C4-2B (cell line): ENCODE data around the gene CCDC78.

Experiments used
- H3K27ac ChIP-seq: fragments of 450-650 bp; 2 replicates; pipeline ENCODE4 v1.5.1; 2017
- ZFX ChIP-seq: fragments of 450-650 bp; IDR thresholded peaks from 2 replicates; pipeline ENCODE4 v1.6.1; 2017
- TF ChIP-seq, protein P1 (sequence below): fragments of 450-650 bp; conservative IDR thresholded peaks from 2 replicates; pipeline ENCODE4 v1.5.1; 2017; ENCODE audit warnings: mild to moderate bottlenecking

CCDC78 gene

DNA sequence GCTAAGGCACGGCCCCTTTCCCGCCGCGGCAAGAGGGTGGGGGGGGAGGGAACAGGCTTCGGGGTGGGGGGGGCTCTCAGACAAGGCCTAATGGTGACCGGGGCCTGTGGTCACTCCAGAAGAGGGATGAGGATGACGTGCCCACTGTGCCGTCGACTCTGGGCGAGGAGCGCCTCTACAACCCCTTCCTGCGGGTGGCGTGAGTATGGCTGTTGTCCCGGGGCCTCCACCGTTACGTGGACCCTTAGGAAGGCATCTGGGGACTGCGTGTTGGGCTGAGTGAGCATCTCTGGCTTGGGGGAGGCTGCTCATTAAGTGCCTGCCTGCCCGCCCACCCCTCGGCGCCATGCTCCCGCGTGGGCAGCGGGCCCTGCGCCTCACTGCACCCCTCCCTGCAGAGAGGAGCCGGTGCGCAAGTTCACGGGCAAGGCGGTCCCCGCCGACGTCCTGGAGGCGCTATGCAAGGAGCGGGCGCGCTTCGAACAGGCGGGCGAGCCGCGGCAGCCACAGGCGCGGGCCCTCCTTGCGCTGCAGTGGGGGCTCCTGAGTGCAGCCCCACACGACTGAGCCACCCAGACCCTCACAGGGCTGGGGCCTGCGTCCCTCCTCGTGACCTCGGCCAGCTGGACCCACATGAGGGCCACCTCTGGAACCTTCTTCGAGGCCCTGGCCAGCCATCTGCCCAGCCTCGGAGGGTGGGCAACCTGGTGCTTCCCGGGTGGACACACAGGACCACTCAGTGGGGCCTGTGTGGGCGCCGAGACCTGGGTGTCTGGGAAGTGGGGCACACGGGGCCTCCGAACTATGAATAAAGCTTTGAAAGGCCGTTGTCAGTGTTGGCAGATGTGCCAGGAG lies 2.9 kb upstream of the CCDC78 start:
- peak overlapping the region; percentile 100 for H3K27ac ChIP-seq
- TF ChIP-seq ZFX, result no peak
- TF ChIP-seq, protein P1, sequence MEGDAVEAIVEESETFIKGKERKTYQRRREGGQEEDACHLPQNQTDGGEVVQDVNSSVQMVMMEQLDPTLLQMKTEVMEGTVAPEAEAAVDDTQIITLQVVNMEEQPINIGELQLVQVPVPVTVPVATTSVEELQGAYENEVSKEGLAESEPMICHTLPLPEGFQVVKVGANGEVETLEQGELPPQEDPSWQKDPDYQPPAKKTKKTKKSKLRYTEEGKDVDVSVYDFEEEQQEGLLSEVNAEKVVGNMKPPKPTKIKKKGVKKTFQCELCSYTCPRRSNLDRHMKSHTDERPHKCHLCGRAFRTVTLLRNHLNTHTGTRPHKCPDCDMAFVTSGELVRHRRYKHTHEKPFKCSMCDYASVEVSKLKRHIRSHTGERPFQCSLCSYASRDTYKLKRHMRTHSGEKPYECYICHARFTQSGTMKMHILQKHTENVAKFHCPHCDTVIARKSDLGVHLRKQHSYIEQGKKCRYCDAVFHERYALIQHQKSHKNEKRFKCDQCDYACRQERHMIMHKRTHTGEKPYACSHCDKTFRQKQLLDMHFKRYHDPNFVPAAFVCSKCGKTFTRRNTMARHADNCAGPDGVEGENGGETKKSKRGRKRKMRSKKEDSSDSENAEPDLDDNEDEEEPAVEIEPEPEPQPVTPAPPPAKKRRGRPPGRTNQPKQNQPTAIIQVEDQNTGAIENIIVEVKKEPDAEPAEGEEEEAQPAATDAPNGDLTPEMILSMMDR, result no peak; the same call in 1 of the 2 replicates

DNA sequence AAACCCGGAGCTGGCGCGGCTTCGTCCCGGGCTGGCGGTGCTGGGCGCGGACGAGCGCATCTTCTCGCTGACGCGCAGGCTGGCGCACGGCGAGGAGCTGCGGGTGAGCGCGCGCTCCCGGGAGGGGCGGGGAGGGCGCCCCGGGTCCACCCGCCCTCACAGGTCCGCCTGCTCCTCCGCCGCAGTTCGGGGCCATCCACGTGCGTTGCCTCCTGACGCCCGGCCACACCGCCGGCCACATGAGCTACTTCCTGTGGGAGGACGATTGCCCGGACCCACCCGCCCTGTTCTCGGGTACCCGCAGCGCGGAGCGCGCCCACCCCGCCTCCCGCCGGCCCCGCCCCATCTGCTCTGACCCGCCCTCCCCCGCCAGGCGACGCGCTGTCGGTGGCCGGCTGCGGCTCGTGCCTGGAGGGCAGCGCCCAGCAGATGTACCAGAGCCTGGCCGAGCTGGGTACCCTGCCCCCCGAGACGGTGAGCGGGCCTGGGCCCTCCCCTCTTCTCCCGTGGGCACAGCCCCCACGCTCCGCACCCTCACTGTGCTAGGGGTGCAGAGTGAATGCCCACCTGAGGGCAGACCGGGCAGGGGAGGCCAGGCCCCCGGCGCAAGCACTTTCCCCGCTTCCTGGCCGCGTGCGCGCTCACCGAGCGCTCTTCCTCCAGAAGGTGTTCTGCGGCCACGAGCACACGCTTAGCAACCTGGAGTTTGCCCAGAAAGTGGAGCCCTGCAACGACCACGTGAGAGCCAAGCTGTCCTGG lies 2.1 kb upstream of the CCDC78 start:
- peak overlapping the region; percentile 100 for H3K27ac ChIP-seq
- no peak for TF ChIP-seq ZFX
- TF ChIP-seq, protein P1, result no peak

DNA sequence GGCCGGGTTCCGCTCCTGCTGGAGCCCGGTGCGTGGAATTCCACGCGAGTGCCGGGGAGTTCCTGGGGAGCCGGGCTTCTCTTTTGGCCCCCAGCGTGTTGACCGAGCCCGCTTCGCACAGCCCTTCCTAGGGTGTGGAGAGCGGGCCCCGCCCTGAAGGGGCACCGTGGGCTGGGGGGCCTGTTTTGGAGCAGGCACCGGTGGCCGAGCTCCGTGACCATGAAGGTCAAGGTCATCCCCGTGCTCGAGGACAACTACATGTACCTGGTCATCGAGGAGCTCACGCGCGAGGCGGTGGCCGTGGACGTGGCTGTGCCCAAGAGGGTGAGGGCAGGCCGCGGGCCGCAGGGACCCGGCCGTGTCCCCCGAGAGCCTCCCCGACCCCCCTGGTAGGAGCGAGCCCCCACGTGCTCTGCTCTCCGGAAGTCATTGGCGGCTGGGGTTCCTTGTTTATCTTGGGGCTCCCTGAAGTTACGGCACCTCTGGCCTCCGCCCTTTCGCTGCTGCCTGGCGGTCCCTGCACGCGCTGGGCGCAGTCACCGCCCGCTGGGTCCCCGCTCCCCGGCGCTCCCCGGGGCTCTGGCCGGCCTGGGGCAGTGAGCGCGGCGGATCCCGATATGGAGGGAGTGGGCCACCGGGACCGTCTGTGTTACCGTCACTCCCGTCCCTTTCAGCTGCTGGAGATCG lies 1.2 kb upstream of the CCDC78 start:
- peak; percentile 45; the same call in 1 of the 2 replicates for TF ChIP-seq ZFX
- TF ChIP-seq, protein P1, result no peak
- H3K27ac ChIP-seq, result peak overlapping the region; percentile 100

DNA sequence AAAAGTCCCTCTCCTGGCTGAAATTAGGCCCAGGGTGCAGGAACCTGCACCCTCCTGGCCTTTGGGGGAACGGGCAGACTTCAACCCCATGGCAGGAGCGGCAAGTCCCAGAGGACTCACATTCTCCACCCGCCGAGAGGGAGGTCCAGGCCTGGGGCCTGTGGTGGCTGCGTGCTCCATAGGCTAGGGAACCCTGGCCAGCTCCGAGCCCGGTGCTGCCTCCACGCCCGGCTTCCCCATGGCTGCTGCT lies 130 bp downstream of the CCDC78 start:
- TF ChIP-seq, protein P1, result no peak
- no peak; the same call in 1 of the 2 replicates for TF ChIP-seq ZFX

DNA sequence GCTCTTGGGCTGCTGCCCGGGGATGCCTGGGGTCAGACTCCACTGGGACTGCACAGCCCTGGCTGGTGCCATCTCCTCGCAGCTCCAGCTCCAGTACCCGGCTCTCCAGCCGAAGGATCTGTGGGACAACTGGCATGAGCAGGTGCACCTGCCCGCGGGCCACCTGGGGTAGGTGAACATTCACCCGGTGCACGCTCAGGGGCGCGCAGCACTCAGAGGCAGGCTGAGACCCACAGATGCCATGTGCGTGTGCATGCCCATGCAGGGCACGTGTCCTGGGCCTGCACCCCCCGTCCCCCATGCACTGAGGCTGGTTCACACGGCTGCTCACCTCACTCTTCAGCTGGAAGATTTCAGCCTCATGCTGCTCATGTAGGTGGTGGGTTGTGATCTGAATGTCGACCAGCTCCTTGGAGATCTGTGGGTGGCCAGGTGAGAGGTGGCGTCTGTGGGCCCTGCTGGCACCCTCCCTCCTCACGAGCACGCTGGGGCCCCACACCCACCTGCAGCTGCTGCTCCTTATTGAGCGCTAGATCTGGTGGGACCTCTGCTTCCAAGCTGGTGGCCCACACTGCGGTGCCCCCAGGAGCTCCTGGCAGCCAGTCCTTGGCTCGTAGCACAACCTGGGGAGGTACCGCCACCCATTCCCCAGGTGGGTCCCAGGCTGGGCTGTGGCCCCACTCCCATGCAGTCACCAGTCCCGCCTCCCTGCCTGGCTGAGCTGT lies 618 bp downstream of the CCDC78 start:
- H3K27ac ChIP-seq, result peak overlapping the region; percentile 100
- TF ChIP-seq, protein P1, result no peak
- no peak for TF ChIP-seq ZFX

More for the DNA sequence above, 130 bp downstream of the CCDC78 start:
- peak overlapping the region; percentile 100 for H3K27ac ChIP-seq

DNA sequence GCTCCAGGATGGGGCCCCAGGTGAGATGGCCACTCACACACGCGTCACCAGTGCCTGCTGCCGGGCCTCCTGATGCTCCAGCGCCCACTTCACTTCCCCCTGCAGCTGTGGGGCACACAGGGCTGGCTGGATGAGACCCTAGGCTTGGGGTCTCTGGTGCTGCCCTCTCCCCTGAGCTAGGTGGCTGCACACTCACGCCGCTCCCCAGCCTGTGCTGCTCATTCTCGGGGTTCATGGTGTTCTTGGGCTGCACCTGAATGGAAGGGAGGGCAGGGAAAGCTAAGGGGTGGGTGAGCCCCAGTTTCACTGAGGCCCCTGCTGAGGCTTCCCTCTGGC lies 1.2 kb downstream of the CCDC78 start:
- H3K27ac ChIP-seq, result peak overlapping the region; percentile 100
- TF ChIP-seq, protein P1, result no peak
- TF ChIP-seq ZFX, result no peak
